IPS-18a (cell line): Measurements from ENCODE around the gene PGPEP1.

Experiments used
- H3K27ac ChIP-seq: one replicate; pipeline ENCODE4 v1.5.1; 2013; ENCODE audit warnings: low read length
- H3K27me3 ChIP-seq: one replicate; pipeline ENCODE4 v1.6.1; 2013; ENCODE audit warnings: mild to moderate bottlenecking, low read length; ENCODE audit not compliant: control insufficient read depth, insufficient read depth
- H3K36me3 ChIP-seq: one replicate; pipeline ENCODE4 v1.6.1; 2013; ENCODE audit warnings: low read depth, low read length; ENCODE audit not compliant: control insufficient read depth
- H3K4me1 ChIP-seq: one replicate; pipeline ENCODE4 v1.6.1; 2013; ENCODE audit warnings: low read depth, low read length; ENCODE audit not compliant: control insufficient read depth
- H3K4me3 ChIP-seq: one replicate; pipeline ENCODE4 v1.5.1; 2013; ENCODE audit warnings: low read length
- H3K9ac ChIP-seq: one replicate; pipeline ENCODE4 v1.6.1; 2013; ENCODE audit warnings: mild to moderate bottlenecking, low read length, moderate library complexity
- H3K9me3 ChIP-seq: one replicate; pipeline ENCODE4 v1.6.1; 2013; ENCODE audit warnings: low read depth, low read length; ENCODE audit not compliant: control insufficient read depth

PGPEP1 gene

DNA sequence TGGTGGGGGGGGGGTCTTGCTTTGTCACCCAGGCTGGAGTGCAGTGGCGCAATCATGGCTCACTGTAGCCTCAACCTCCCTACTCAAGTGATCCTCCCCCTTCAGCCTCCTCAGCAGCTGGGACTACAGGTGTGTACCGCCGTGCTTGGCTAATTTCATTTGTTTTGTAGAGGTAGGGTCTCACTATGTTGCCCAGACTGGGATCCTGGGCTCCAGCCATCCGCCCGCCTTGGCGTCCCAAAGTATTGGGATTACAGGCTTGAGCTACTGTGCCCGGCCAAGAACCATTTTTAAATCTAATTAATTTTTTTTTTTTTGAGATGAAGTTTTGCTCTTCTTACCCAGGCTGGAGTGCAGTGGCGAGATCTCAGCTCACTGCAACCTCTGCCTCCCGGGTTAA is 40.7 kb upstream of the PGPEP1 start:
- Histone ChIP-seq H3K36me3 (no peaks in the 10 kb centered on the region), H3K4me1 (peaks cover 8% of the 10 kb centered on the region), H3K4me3 (no peak overlapping the region), H3K27me3 (no peaks in the 10 kb centered on the region), H3K9me3 (no peaks in the 10 kb centered on the region), H3K27ac (no peak overlapping the region), H3K9ac (no peak overlapping the region)

DNA sequence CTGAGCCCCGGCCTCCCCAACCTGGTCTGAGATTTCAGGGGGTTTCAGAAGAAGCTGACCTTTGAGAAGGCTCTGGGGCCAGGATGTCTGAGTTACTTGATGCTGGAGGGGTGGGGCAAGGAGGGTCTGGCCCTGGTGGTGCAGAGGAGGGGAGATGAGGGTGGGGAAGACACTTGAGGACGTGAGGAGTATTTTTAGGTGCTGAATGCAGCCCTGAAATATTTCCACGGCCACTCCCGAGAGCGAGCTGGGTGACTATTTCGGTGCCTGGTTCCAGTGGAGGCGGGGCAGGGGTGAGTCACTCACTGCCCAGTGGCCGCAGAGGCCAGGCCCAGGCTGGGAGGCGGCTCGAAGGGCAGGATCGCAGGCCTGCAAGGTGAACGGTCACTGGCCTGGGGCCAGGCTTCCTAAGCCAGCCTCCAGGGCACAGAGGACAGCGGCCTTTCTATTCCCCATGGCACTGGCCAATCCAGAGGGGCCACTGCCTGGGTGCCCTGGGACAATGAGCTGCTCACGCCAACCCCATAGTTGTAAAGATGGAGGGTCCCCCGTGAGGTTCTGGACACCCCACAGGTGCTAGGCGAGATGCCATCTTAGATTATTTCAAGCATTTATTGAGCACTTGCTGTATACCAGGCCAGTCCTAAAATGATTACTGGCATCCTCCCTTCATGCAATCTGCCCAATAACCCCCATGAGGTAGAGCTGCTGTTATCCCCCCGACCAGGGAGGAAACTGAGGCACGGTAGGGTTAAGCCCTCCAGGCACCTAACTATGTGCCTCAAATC is 39.3 kb upstream of the PGPEP1 start:
- H3K27ac ChIP-seq: no peak overlapping the region
- H3K9me3 ChIP-seq: no peaks in the 10 kb centered on the region
- no peak overlapping the region for H3K4me3 ChIP-seq
- peaks cover 11% of the 10 kb centered on the region for H3K4me1 ChIP-seq
- H3K9ac ChIP-seq: no peak overlapping the region
- H3K27me3 ChIP-seq: no peaks in the 10 kb centered on the region
- H3K36me3 ChIP-seq: peaks cover 2% of the 10 kb centered on the region

DNA sequence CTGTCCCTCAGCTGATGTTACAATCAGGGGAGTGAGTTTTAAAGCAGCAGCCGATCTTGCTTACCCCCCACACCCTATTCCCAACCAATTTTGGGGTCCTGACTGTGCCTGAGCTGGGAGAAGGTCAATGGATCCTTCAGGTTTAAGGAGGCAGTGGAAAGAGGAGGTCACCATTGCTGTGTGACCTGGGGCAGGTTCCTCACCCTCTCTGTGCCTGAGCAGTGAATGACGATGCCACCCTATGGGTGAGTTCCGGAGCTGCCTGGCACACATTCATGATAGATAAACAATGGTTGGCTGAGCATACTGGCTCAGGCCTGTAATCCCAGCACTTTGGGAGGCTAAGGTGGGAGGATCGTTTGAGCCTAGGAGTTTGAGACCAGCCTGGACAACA is 38.7 kb upstream of the PGPEP1 start:
- H3K4me3 ChIP-seq: no peak overlapping the region
- peaks cover 4% of the 10 kb centered on the region for H3K36me3 ChIP-seq
- no peak overlapping the region for H3K9ac ChIP-seq
- no peak overlapping the region for H3K27ac ChIP-seq
- H3K4me1 ChIP-seq: peaks cover 11% of the 10 kb centered on the region
- H3K27me3 ChIP-seq: no peaks in the 10 kb centered on the region
- no peaks in the 10 kb centered on the region for H3K9me3 ChIP-seq

DNA sequence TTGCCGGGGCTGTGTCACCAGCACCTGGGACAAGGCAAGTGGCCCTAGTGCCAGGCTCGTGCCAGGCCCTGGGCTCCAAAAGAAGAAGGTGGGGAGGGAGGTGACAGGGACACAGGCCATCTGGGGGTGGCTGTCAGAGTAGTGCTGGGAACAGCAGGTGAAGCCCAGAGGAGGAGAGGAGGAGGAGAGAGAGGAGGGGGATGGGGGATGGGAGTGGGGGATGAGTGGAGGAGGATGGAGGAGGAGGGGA is 36.3 kb upstream of the PGPEP1 start:
- no peaks in the 10 kb centered on the region for H3K9me3 ChIP-seq
- no peaks in the 10 kb centered on the region for H3K27me3 ChIP-seq
- H3K36me3 ChIP-seq: peaks cover 25% of the 10 kb centered on the region
- H3K9ac ChIP-seq: no peak overlapping the region
- peaks cover 11% of the 10 kb centered on the region for H3K4me1 ChIP-seq
- no peak overlapping the region for H3K4me3 ChIP-seq
- no peak overlapping the region for H3K27ac ChIP-seq

DNA sequence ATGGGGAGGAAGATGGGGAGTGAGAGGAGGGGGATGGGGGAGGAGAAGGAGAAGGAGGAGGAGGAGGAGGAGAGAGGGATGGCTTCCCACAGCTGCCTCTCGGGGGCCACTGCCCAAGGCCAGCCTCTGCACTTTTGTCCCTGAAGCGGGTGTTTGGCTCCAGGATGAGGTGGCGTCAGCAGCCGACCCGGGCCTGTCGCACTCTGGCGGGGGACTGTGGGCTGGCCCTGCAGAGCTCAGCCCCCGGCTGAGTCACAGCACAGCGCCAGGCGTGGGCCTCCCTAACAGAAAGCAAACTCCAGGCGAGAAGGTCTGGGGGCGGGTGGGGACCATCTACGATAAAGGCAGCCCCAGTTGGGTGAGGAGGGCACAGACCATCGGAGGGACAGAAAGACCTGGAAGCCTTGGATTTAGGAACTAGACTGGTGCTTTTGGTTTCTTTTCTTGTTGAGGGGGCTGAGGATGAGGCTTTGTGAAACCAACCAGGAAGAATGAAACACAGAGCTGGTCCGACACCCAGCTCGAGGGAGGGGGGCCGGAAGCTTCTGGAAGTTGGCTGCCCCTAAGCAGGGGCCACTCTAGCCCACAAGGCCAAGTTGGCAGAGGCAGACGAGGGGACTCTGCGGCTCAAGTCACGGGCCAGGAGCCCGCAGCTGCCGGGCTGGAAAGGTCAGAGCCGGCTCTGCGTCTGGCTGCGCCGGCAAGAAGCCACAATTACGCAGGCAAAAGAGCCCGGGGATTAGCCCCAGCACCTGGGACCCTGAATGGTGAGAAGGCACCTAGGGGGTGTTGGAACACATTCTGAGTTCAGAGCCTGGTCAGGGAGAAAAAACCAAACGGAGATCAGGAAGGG is 35.7 kb upstream of the PGPEP1 start:
- Histone ChIP-seq H3K9ac (peak overlapping the region; percentile 58), H3K4me3 (peak overlapping the region; percentile 58), H3K36me3 (peaks cover 29% of the 10 kb centered on the region), H3K4me1 (peaks cover 11% of the 10 kb centered on the region), H3K27me3 (no peaks in the 10 kb centered on the region), H3K9me3 (no peaks in the 10 kb centered on the region), H3K27ac (peak overlapping the region; percentile 62)

DNA sequence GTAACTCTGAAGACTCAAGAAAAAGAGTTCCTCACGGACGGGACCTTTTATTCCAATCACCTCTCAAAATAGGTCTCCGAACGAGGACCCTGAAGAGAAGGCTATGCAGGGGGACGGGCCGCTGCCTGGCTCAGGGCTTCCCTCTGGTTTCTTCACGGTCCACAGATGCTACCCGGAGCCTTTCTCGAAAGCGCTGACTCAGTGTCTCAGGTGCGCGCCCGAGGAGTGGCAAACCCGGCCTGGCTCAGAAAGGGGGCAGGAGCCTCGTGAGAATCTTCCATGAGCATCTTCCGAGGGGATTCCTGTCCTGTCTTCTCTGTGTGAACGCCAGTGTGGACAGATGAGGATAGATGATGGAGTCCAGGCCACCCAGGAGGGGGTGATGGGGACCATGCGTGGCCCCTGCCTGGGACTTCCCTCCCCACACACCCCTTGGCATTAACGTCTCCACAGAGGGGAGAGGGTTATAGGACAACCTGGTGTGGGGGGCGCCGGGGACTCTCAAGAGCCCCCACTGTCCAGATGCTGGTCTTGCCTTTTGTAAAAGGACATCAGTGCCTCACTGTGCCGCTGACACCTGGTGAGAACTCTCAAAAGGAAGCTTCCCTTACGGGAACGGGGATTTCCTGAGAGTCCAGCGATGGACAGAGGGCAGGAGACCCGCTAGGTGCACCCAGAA is 34.0 kb upstream of the PGPEP1 start:
- no peak overlapping the region for H3K4me3 ChIP-seq
- H3K36me3 ChIP-seq: peaks cover 39% of the 10 kb centered on the region
- no peak overlapping the region for H3K9ac ChIP-seq
- no peaks in the 10 kb centered on the region for H3K9me3 ChIP-seq
- no peaks in the 10 kb centered on the region for H3K27me3 ChIP-seq
- H3K4me1 ChIP-seq: peaks cover 11% of the 10 kb centered on the region
- H3K27ac ChIP-seq: no peak overlapping the region

DNA sequence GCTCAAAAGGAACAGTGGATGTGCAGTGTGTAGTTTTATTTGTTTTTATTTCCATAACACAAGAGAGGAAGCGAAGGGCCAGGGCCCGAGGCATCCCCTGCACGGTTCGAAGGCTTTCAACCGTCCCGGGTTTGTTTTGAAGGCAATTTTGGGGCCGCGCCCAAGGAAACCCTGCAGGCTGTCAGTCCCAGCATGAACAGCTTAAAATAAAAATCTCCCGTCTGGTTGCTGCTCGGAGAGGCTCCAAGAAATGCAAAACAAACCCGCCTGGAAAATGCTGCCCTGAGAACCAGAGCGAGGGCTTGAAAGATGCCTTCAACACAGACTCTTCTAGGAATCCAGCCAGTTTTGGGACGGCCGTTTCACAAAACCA is 33.5 kb upstream of the PGPEP1 start:
- peaks cover 43% of the 10 kb centered on the region for H3K36me3 ChIP-seq
- H3K9ac ChIP-seq: no peak overlapping the region
- peaks cover 11% of the 10 kb centered on the region for H3K4me1 ChIP-seq
- no peaks in the 10 kb centered on the region for H3K27me3 ChIP-seq
- no peaks in the 10 kb centered on the region for H3K9me3 ChIP-seq
- no peak overlapping the region for H3K4me3 ChIP-seq
- no peak overlapping the region for H3K27ac ChIP-seq

DNA sequence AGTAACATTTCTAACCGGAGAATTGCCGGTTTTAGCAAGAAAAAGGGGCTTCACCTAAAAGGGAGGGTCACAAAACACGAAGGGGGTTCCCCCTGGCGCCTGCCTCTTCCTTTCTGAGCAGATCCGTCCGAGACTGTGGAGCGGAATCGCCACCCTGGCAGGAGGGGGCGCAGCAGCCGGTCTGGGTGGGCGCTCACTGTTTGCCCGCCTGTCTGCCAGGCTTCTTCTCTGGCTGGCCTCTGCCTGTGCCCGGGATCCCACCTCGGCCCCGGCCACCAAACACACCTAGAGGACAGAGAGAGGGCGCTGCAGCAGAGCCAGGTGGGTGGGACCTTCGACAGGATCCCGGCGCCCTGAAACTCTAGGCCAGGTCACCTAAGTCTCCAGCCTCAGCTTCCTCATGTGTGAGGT is 33.1 kb upstream of the PGPEP1 start:
- Histone ChIP-seq H3K27me3 (no peaks in the 10 kb centered on the region), H3K4me3 (no peak overlapping the region), H3K36me3 (peaks cover 47% of the 10 kb centered on the region), H3K4me1 (peaks cover 11% of the 10 kb centered on the region), H3K27ac (no peak overlapping the region), H3K9ac (no peak overlapping the region), H3K9me3 (no peaks in the 10 kb centered on the region)

DNA sequence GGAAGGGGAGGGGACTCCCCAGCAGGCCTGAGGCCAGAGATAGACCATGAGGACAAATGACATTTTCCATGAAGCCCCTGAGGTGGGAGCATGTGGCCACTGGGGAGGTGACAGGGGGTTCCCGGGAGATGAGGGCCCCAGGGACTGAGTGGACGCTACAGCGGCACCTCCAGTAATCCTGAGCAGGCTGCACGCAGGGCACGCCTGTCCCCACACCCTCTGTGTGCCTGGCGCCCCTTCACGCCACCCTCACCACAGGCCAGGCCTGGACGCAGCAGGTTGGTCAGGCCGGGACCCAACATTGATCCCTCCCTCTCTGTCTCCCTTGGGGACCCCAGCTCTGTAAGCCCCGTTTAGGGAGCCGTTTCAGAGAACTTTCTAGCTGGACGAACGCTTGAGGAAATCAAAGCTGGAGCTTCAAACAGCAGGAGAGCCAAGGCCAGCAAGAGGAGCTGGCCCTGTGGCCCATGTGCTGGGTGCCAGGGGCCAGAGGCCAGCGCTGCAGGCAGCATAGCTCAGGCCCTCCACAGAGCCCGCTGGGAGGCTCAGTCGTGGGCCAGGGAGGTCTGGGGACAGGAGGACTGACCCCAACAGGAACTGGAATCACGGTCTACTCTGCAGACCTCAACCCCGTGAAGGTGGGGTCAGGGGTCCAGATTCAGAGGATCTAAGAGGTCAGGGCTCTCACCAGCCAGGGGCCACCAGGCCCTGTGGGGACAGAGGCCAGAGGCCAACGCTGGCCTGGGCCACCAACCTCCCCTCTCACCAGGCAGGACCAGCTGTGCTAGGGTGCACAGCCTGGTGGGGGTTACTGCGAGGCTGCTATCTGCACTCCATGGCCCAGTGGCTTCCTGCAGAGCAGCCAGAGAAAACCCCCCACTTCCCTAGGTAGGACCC is 32.1 kb upstream of the PGPEP1 start:
- Histone ChIP-seq H3K27ac (no peak overlapping the region), H3K4me3 (no peak overlapping the region), H3K36me3 (peaks cover 57% of the 10 kb centered on the region), H3K4me1 (peaks cover 11% of the 10 kb centered on the region), H3K9me3 (no peaks in the 10 kb centered on the region), H3K9ac (no peak overlapping the region), H3K27me3 (no peaks in the 10 kb centered on the region)

DNA sequence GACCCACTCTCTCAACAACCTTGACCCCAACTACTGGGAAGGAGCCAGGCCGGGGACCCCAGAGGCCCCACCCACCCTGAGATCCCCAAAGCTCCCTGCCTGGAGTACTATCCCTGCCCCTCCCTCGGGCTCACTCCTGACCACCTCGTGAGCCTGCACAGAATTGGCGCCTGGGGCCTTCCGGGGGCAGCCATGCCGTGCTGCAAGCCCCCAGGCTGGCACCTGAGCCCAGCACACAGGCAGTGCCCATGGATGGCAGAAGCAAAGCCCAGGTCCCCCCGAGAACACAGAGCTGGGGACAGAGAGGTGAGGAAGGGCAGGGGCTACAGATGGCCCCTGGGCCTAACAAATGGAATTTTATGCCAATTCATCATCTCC is 31.5 kb upstream of the PGPEP1 start:
- Histone ChIP-seq H3K9me3 (no peaks in the 10 kb centered on the region), H3K27ac (no peak overlapping the region), H3K9ac (no peak overlapping the region), H3K4me3 (no peak overlapping the region), H3K36me3 (peaks cover 63% of the 10 kb centered on the region), H3K4me1 (peaks cover 9% of the 10 kb centered on the region), H3K27me3 (no peaks in the 10 kb centered on the region)

DNA sequence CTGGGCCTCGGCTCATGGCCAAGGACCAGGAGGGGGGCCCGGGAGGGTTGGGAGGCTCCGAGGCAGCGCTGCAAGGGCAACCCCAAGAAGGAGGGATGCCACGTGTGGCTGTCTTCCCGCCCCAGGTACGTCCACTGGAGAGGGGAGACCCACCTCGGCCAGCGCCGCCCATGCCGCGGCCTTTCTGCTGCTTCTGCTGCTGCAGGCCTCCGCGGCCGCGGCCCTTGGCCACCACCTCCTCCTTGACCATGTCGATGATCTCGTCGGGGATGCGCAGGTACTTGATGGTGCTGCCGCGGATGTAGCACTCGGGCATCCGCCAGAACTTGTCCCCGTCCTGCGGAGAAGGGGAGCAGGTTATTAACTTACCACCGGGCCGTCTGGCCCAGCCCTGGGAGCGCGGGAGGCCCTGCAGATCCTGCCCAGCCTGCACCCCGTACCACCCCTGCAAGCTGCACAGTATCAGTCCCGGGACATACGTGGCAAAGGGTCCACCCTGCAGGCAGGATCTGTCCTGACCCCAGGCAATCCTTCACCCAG is 30.8 kb upstream of the PGPEP1 start:
- no peaks in the 10 kb centered on the region for H3K9me3 ChIP-seq
- H3K4me1 ChIP-seq: peaks cover 4% of the 10 kb centered on the region
- no peak overlapping the region for H3K4me3 ChIP-seq
- no peak overlapping the region for H3K9ac ChIP-seq
- H3K27me3 ChIP-seq: no peaks in the 10 kb centered on the region
- H3K27ac ChIP-seq: no peak overlapping the region
- H3K36me3 ChIP-seq: peaks cover 69% of the 10 kb centered on the region
